SK-N-DZ (cell line): Measurements from ENCODE around the gene EHD1.
"Not testable (repeated sequence)": the region's sequence is repeated elsewhere in the genome, so short reads cannot be mapped to it uniquely, and the experiment has no call there.

Experiments
- DNase-seq: peaks from one replicate; pipeline ENCODE4 v3.0.0-alpha.2; 2015; ENCODE audit warnings: low spot score

Gene EHD1

GRCh38 chr11:64858467-64859263 lies 19.8 kb downstream of the EHD1 start:
- DNase-seq = no peak

GRCh38 chr11:64857485-64857884 lies 20.9 kb downstream of the EHD1 start:
- no peak for DNase-seq

- DNase-seq = no peak
Observed at GRCh38 chr11:64856382-64857227, 21.8 kb downstream of the EHD1 start.

GRCh38 chr11:64855596-64856304 lies 22.7 kb downstream of the EHD1 start:
- no peak for DNase-seq

GRCh38 chr11:64854534-64855502 lies 23.6 kb downstream of the EHD1 start:
- no peak for DNase-seq

- DNase-seq = no peak
Observed at GRCh38 chr11:64854157-64854533, 24.3 kb downstream of the EHD1 start.

- DNase-seq = no peak
Observed at GRCh38 chr11:64853709-64854108, 24.7 kb downstream of the EHD1 start.

- DNase-seq = no peak
Observed at GRCh38 chr11:64852804-64853509, 25.5 kb downstream of the EHD1 start.

GRCh38 chr11:64851831-64852351 lies 26.5 kb downstream of the EHD1 start:
- no peak for DNase-seq

GRCh38 chr11:64850979-64851567 lies 27.3 kb downstream of the EHD1 start:
- DNase-seq = no peak

GRCh38 chr11:64849598-64850356 lies 28.6 kb downstream of the EHD1 start:
- DNase-seq = no peak

- no peak for DNase-seq
Observed at GRCh38 chr11:64848826-64849597, 29.4 kb downstream of the EHD1 start.

GRCh38 chr11:64848214-64848825 lies 30.1 kb downstream of the EHD1 start:
- DNase-seq = no peak

- DNase-seq = peak; percentile 93
Observed at GRCh38 chr11:64846998-64847666, 31.3 kb downstream of the EHD1 start.

- DNase-seq = not testable (repeated sequence)
Observed at GRCh38 chr11:64845776-64846129, 32.7 kb downstream of the EHD1 start.

- no peak for DNase-seq
Observed at GRCh38 chr11:64845129-64845775, 33.2 kb downstream of the EHD1 start.
